ENCODE data around the gene MKRN1. TPM values are rescaled to one million over a fixed set of nuclear protein-coding genes. Genes with fewer than 3 reads are reported as not detected.
"Not testable (repeated sequence)": the region's sequence is repeated elsewhere in the genome, so short reads cannot be mapped to it uniquely, and the experiment has no call there.

MKRN1 gene
- total and polyA plus RNA-seq, 2 of the 4 experiments (the other 2 are of a cell fraction), result 47.2 to 83.0 TPM

DNA sequence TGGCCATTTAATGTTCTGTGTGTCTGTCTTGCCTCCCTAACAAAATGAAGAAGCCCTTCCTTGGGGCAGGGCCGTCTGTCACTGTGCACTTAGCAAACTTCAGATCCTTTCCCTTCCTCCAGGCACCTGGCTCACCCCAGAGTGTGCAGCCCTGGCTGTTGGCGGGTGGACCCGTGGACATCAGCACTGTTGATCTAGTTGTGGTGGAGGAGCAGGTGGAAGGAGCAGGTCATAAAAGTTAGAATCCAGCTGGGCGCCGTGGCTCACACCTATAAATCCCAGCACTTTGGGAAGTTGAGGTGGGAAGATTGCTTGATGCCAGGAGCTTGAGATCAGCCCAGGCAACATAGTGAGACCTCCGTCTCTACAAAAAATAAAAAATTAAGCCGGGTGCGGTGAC lies 62.7 kb downstream of the MKRN1 start:
- H3K4ac ChIP-seq (ENCODE audit: low read depth, low read length), result no peak overlapping the region

DNA sequence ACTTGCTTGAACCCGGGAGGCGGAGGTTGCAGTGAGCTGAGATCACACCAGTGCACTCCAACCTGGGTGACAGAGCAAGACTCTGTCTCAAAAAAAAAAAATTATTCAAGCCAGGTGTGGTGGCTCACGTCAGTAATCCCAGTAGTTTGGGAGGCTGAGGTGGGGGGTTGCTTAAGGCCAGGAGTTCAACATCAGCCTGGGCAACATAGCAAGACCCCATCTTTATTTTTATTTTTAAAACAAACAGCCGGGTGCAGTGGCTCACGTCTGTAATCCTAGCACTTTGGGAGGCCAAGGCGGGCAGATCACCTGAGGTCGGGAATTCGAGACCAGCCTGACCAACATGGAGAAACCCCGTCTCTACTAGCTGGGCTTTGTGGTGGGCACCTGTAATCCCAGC lies 63.5 kb downstream of the MKRN1 start:
- H4K8ac ChIP-seq (ENCODE audit: low read depth in 2 of 2, low read length in 2 of 2); in situ Hi-C loops (cut with MboI; ENCODE audit: low sequenced_read_pairs); H3K9me3 ChIP-seq (ENCODE audit: control insufficient read depth, insufficient read depth, low read length); H2BK20ac ChIP-seq (ENCODE audit: low read depth, low read length); H2BK5ac ChIP-seq (ENCODE audit: low read depth, low read length, poor library complexity, severe bottlenecking); H3K56ac ChIP-seq (ENCODE audit: extremely low read depth, insufficient read depth, low read length); H3K4me3 ChIP-seq (ENCODE audit: insufficient read depth, low read depth, low read length); BruUV-seq (replicated peaks); H4K5ac ChIP-seq (ENCODE audit: low read depth, low read length); H4K20me1 ChIP-seq (ENCODE audit: insufficient read depth, low read length); POLR2A ChIA-PET (ENCODE audit: unreplicated experiment); H2AK9ac ChIP-seq (replicated peaks; ENCODE audit: low read depth, low read length, poor library complexity); dilution Hi-C loops (cut with HindIII; ENCODE audit: low sequenced_read_pairs, unreplicated experiment); H2AK5ac ChIP-seq (ENCODE audit: low read depth, low read length); H2BK15ac ChIP-seq (ENCODE audit: low read depth, low read length); ATAC-seq (ENCODE audit: low read depth); CTCF ChIA-PET; H3K4me1 ChIP-seq (ENCODE audit: control insufficient read depth, insufficient read depth, low read length); H3K18ac ChIP-seq (ENCODE audit: low read depth, low read length); H3K9me1 ChIP-seq (ENCODE audit: insufficient read depth, low read length); H3K23ac ChIP-seq (ENCODE audit: low read depth, low read length); H3K79me1 ChIP-seq (ENCODE audit: low read depth in 1 of 2, low read length in 2 of 2); H2AFZ ChIP-seq (replicated peaks; ENCODE audit: low read length, poor library complexity); intact Hi-C loops (cut with micrococcal nuclease); H3K9ac ChIP-seq (ENCODE audit: low read depth, low read length); H3K14ac ChIP-seq (replicated peaks; ENCODE audit: low read depth, low read length); DNase-seq; H3K4ac ChIP-seq (ENCODE audit: low read depth, low read length); H4K91ac ChIP-seq (ENCODE audit: insufficient read depth, low read depth, low read length); H3K36me3 ChIP-seq (ENCODE audit: control insufficient read depth, insufficient read depth, low read length); H3K4me2 ChIP-seq (ENCODE audit: low read depth, low read length); H3K27ac ChIP-seq (ENCODE audit: insufficient read depth, low read length); H2BK120ac ChIP-seq (ENCODE audit: low read depth, low read length): not testable (repeated sequence)
- H3K27me3 ChIP-seq (ENCODE audit: control insufficient read depth, insufficient read depth, low read length), result peaks cover 26% of the 10 kb centered on the region
- no CpG with 5 or more reads among the region's 9 CpGs for WGBS, 2 experiments (ENCODE audit: extremely low coverage in 2 of 2, insufficient read length in 1 of 2)

More for the DNA sequence above, 62.7 kb downstream of the MKRN1 start:
- in situ Hi-C loops (cut with MboI; ENCODE audit: low sequenced_read_pairs), result no loop called here
- no peak for TF ChIP-seq SMC3 (IDR thresholded peaks at IDR 0.05; ENCODE audit: low read depth, low read length)
- TF ChIP-seq, protein P1, sequence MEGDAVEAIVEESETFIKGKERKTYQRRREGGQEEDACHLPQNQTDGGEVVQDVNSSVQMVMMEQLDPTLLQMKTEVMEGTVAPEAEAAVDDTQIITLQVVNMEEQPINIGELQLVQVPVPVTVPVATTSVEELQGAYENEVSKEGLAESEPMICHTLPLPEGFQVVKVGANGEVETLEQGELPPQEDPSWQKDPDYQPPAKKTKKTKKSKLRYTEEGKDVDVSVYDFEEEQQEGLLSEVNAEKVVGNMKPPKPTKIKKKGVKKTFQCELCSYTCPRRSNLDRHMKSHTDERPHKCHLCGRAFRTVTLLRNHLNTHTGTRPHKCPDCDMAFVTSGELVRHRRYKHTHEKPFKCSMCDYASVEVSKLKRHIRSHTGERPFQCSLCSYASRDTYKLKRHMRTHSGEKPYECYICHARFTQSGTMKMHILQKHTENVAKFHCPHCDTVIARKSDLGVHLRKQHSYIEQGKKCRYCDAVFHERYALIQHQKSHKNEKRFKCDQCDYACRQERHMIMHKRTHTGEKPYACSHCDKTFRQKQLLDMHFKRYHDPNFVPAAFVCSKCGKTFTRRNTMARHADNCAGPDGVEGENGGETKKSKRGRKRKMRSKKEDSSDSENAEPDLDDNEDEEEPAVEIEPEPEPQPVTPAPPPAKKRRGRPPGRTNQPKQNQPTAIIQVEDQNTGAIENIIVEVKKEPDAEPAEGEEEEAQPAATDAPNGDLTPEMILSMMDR (conservative IDR thresholded peaks at IDR 0.05; ENCODE audit: low read depth, low read length), result no peak
- ChIA-PET POLR2A (ENCODE audit: unreplicated experiment) (no interaction called here), CTCF (no interaction called here)
- Histone ChIP-seq H2AK9ac (replicated peaks; ENCODE audit: low read depth, low read length, poor library complexity) (no peak overlapping the region), H2BK20ac (ENCODE audit: low read depth, low read length) (no peak overlapping the region), H3K14ac (replicated peaks; ENCODE audit: low read depth, low read length) (no peak overlapping the region), H4K91ac (ENCODE audit: insufficient read depth, low read depth, low read length) (no peak overlapping the region), H2AFZ (replicated peaks; ENCODE audit: low read length, poor library complexity) (no peak overlapping the region), H3K4me1 (ENCODE audit: control insufficient read depth, insufficient read depth, low read length) (peaks cover 4% of the 10 kb centered on the region; the same call in 1 of the 2 replicates), H3K79me1 (ENCODE audit: low read depth in 1 of 2, low read length in 2 of 2) (no peaks in the 10 kb centered on the region), H3K56ac (ENCODE audit: extremely low read depth, insufficient read depth, low read length) (no peak overlapping the region), H4K20me1 (ENCODE audit: insufficient read depth, low read length) (no peaks in the 10 kb centered on the region), H2AK5ac (ENCODE audit: low read depth, low read length) (no peak overlapping the region), H4K5ac (ENCODE audit: low read depth, low read length) (no peak overlapping the region), H3K36me3 (ENCODE audit: control insufficient read depth, insufficient read depth, low read length) (no peaks in the 10 kb centered on the region), H3K9me1 (ENCODE audit: insufficient read depth, low read length) (no peaks in the 10 kb centered on the region), H4K8ac (ENCODE audit: low read depth in 2 of 2, low read length in 2 of 2) (no peak overlapping the region), H3K18ac (ENCODE audit: low read depth, low read length) (no peak overlapping the region), H3K27me3 (ENCODE audit: control insufficient read depth, insufficient read depth, low read length) (peaks cover 26% of the 10 kb centered on the region), H2BK120ac (ENCODE audit: low read depth, low read length) (no peak overlapping the region), H3K4me3 (ENCODE audit: insufficient read depth, low read depth, low read length) (no peak overlapping the region), H3K23ac (ENCODE audit: low read depth, low read length) (no peak overlapping the region), H3K4me2 (ENCODE audit: low read depth, low read length) (no peak overlapping the region), H2BK15ac (ENCODE audit: low read depth, low read length) (no peak overlapping the region), H3K27ac (ENCODE audit: insufficient read depth, low read length) (no peak overlapping the region), H3K9me3 (ENCODE audit: control insufficient read depth, insufficient read depth, low read length) (0 out of 2 replicates have a peak, but pooled peaks cover 2% of the 10 kb centered on the region), H2BK5ac (ENCODE audit: low read depth, low read length, poor library complexity, severe bottlenecking) (no peak overlapping the region), H3K9ac (ENCODE audit: low read depth, low read length) (no peak overlapping the region)
- no CpG with 5 or more reads among the region's 8 CpGs for WGBS, 2 experiments (ENCODE audit: extremely low coverage in 2 of 2, insufficient read length in 1 of 2)
- dilution Hi-C loops (cut with HindIII; ENCODE audit: low sequenced_read_pairs, unreplicated experiment), result no loop called here
- BruUV-seq (replicated peaks), result no TSS peak
- no peak for ATAC-seq (ENCODE audit: low read depth)
- intact Hi-C loops (cut with micrococcal nuclease), result no loop called here
- no peak for DNase-seq

All from IMR-90 (cell line).